NOMO-1 treated with DMSO at 0.1 percent for 48 hours (cell line): ENCODE results near the gene DDX10.

ENCODE experiments used
- DNase-seq: peaks from one replicate; lab custom pipeline; 2025; ENCODE audit not compliant: unreplicated experiment; lab: John Stamatoyannopoulos, UW

DDX10 gene

GRCh38 chr11:108897071-108897481 is 232.2 kb downstream of the DDX10 start:
- no peak for DNase-seq

GRCh38 chr11:108897916-108898315 is 233.0 kb downstream of the DDX10 start:
- no peak for DNase-seq

- no peak for DNase-seq
Measured at GRCh38 chr11:108901359-108901758, 236.5 kb downstream of the DDX10 start.

DNA sequence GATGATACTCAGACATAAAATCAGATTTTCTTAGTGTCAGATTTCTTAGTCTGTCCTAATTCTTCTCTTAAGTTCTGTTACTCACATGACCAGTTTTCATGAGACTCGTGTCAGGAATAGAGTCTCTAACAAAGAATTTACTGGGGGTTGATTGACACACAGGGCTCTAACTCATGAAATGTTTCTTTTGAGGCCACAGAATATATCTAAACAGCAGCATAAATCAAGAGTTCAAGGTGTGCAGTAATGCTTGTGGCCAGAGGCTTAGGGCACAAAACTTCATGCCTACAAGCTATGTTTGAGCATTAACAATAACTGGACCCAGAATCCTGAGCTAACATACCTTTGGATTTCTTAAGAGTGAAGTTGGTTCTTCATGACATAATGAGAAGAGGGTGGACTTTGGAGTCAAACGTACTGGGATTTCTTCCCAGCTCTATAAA is 237.2 kb downstream of the DDX10 start:
- no peak for DNase-seq

DNA sequence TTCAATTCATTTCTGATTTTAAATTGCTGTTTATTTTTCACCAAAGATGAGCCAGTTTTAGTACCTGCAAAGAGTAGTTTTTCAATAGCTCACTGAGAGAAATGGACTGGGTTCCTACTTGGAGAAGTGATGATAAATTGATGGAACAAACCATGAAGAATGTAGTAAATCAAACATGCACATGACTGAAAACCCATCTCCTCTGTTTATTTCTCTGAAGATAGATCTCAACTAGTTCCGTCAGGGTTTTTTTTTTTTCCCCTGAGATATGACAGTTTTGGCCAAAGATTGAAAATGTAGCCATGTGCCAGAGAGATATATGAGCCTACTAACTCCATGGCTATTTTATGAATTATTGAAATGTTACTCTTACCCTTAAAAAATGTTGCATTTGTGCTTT is 239.6 kb downstream of the DDX10 start:
- no peak for DNase-seq

DNA sequence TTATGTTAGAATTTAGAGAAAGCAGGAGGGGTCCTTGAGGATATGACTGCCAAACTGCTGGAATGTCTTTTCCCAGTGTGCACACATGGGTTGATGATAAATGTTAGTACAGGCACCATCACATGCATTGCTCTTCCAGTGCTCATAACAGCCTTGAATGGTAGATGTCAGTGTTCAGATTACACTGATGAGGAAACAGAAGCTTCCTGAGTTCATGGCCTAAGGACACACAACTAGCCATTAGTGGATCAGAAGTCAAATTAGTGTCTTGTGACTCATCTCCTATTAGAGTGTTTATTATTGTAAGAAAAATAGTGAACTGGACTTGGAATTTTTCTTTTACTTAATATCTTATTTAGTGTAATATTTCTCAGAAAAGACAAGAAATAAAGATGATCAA is 241.5 kb downstream of the DDX10 start:
- no peak for DNase-seq

- no peak for DNase-seq
Measured at GRCh38 chr11:108906826-108907225, 242.0 kb downstream of the DDX10 start.

GRCh38 chr11:108909041-108909440 is 244.2 kb downstream of the DDX10 start:
- DNase-seq, result no peak

DNA sequence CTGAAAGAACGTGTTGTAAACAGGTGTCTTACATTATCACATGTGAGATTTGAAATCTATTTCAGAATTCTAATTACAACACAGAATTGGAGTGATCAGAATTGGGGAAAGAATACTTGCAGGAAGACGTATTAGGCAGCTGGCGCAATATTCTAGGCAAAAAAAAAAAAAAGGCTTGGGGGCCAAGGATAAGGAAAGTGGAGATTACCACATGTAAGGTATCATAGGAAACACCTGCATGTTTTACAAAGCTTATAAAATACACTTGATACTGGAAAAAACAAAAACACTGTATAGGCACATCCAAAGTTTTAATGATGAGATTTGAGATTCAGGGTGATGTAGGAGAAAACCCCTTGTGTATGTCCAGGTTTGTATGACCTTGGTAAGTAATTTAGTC is 245.1 kb downstream of the DDX10 start:
- DNase-seq, result no peak

DNA sequence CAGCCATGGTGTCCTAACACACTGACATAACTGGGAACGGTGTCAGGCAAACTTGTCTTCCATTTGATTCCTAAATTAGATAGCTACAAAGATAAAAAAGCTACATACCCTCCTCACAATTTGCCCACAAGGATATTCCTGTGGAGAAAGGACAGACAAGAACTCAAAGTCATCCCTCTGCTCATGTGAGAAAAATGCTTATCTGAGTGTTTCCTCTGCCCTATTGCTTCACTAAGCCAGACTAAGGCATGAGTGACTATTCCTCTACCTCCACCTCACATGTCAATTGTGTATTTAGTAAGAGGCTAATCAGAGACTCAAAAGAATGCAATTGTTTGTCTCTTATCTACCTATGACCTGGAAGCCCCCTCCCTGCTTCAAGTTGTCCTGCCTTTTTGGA is 247.7 kb downstream of the DDX10 start:
- DNase-seq, result no peak

DNA sequence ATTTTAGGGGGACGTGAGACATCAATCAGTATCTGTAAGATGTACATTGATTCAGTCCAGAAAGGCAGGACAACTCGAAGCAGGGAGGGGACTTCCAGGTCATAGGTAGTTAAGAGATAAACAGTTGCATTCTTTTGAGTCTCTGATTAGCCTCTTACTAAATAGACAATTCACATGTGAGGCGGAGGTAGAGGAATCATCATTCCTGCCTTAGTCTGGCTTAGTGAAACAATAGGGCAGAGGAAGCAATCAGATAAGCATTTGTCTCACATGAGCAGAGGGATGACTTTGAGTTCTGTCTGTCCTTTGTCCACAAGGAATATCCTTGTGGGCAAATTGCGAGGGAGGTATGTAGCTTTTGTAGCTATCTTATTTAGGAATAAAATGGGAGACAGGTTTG is 248.3 kb downstream of the DDX10 start:
- no peak for DNase-seq

DNA sequence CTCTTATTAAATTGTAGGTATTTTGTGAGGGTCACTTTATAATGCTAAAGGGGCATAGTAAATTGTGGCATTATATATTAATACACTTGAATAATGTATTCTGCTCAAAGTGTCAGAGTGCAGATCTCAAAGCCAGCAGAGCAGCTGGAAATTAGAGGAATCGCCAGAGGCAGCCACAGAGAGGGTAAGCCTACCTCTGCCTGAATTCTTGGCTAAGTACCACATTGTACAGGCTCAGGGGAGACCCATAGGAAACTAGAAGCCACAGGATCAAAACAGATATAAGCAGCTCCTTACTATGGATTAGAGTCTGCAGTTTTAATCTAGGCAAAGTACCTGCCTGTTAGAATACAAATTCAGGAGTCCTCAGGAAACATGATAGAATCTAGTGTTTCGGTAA is 249.3 kb downstream of the DDX10 start:
- no peak for DNase-seq

GRCh38 chr11:108914981-108915380 is 250.1 kb downstream of the DDX10 start:
- DNase-seq, result no peak

DNA sequence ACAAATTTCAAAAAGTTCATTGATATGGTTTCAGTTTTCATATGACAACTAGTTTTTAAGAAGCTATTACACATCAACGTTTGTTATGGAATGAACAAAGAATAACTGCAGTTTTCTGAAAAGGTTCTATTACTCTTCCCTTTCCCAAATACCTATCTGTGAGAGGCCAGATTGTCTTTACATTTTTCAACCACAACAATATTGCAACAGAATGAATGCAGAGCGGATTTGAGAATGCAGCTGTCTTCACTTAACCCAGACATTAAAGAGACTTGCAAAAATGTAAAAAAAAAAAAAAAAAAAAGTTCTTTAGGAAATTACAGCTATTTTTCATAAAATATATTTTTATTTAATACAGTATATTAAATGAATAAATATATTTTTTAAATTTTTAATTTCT is 250.8 kb downstream of the DDX10 start:
- no peak for DNase-seq

DNA sequence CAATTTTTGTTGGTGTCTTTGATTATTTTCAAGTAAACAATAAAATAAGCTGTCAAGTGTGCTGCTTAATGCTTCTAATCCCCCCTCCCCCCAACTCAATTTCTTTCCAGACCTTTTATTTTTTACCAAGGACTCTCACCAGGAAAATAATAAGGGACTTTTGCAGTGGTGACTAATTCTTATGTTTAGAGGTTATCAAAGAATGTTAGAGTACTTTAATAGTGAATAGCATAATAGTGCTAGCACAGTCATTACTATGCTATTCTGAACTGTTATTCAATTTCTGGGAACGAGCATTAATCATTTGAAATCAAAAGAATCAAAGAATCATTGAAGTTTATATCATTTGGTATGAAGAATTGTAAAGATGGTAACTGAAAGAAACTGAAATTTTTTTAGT is 251.4 kb downstream of the DDX10 start:
- DNase-seq, result no peak

DNA sequence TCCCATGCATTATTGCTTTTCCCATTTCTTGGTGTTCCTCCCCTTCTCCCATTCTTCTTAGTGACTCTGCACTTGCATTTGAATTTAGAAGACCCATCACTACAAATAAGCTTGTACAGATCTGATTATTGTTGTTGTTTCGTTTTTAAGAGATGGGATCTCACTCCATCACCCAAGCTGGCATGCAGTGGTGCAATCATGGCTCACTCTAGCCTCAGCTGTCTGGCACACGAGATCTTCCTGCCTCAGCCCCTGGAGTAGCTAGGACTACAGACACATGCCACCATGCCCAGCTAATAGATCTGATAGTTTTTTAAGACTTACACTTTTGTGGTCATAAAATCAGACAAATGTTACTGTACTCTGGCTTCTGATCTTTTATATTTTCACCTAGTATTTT is 252.1 kb downstream of the DDX10 start:
- DNase-seq, result no peak

DNA sequence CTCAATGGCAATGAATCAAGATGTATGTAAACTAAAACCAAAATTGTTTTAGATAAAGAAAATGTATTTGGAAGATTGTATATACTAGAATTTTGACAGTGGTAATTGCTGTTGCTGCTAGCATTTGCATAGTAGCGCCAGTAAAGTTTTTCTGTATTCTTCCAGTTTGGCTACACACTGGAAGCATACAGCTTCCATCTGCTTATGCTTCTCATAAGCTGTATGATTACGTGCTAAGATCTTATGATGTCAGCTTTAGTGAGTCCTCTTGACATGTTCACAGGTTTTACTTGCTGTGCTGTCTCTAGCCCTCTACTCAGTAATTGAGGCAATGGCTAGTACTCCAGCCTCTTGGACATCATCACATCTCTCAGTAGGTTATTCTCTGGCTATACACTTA is 256.3 kb downstream of the DDX10 start:
- no peak for DNase-seq

GRCh38 chr11:108922241-108922640 is 257.4 kb downstream of the DDX10 start:
- no peak for DNase-seq

GRCh38 chr11:108923413-108923812 is 258.5 kb downstream of the DDX10 start:
- DNase-seq, result no peak

GRCh38 chr11:108926171-108926840 is 261.4 kb downstream of the DDX10 start:
- DNase-seq, result no peak

DNA sequence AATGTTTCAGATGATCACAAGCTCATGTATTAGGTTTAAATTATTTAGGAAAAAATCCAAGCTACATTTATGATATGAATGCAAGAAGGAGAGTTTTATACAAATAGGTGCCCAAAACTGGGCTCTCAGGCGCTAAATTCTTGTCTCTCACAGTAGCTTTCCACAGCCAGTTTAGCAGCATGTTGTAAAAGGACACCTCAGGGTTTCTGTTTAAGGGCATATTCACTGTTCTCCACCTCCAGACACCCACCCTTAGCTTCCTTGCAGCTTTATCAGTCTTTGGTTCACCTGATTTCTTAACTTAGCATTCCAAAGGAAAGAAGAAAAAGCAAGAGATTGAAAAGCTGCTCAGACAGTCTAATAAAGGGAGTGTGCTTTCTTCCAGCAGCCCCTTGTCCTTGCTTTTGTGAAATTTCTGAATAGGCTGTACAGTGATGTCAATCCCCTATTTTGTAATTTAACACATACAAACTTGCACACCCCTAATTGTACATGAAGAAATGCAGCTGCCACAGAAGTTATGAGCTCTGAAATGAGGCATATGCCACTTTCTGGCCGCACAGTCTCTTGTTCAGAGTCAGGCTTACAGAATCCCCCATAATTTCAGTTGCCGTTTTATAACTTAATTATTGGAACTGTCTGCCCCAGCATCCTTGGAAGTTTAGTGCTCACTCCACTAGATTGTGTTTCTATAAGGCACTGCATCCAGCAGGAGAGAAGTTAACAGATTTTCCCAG is 262.1 kb downstream of the DDX10 start:
- DNase-seq, result no peak

DNA sequence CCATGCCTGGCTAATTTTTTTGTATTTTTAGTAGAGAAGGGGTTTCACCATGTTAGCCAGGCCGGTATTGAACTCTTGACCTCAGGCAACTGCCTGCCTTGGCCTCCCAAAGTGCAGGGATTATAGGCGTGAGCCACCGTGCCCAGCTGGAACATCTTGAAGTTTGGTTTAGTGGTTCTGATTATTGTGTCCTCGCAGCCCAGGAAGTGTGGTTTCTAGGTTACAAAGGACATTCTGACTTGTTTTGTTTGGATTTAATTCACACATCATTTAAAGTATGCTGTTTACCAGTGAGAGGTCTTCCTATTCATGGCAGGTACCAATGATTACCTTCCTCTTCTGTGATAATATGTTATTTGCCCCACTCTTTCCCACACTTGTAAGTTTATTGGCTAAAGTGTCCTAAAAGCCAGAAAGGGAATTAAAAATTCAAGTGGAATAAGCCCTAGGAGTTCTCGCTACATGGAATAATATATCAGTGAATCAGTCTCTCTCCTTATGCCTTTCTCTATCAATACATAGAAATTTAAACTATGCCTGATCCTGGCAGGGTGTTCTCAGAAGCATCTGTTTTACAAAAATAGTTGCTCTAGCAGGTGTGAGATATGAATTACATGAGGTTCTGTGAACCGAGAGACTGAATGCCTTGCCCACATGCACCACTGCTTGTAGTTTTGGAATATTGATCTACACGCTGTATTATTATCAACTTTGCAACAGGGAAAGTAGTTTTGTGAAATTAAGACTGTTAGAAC is 263.1 kb downstream of the DDX10 start:
- no peak for DNase-seq
